Measurements from ENCODE around the gene TTYH3.

DNA sequence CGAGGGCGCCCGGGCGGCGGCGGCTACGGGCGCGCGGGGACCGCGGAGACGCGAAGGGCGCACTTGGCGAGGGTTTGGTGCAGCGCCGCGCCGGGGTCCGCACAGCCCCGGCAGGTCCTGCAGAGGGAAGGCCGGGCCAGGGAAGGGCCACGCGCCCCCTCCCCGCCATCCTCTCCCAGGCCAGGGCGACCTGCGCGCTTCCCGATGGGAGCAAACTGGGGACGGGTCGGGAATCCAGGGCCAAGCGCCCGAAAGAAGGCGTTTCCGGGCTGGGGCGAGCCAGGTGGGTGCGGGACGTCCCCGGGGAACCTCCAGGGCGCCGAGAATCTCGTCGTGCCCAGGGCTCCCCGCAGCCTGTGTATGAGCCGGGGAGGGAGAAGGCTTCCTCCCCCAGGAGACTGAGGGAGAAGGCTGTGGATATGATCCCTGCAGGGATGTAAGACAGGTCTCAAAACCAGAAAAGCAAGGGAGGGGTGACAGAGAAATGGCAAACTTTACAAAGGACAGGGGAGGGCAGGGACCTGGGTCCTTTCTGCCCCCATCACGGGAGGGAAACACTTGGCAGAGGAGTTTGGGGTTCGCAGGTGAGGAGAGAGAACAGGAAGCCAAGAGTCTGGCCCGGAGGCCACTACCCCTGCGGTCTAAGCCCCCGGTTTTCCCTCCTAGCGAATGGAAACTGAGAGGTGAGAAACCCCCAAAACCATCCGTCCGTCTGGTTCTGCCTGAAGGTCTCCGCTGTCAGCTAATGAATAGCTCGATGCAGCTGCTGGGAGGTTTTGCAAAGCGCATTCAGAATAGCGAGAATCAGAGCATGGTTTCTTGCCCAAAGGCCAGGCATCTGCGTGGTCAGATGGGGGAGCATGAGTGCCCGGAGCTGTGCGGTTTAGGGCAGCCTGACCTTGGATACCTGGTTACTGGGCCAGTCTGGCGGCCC lies 56.9 kb downstream of the TTYH3 start:
- TF ChIP-seq, protein P1, sequence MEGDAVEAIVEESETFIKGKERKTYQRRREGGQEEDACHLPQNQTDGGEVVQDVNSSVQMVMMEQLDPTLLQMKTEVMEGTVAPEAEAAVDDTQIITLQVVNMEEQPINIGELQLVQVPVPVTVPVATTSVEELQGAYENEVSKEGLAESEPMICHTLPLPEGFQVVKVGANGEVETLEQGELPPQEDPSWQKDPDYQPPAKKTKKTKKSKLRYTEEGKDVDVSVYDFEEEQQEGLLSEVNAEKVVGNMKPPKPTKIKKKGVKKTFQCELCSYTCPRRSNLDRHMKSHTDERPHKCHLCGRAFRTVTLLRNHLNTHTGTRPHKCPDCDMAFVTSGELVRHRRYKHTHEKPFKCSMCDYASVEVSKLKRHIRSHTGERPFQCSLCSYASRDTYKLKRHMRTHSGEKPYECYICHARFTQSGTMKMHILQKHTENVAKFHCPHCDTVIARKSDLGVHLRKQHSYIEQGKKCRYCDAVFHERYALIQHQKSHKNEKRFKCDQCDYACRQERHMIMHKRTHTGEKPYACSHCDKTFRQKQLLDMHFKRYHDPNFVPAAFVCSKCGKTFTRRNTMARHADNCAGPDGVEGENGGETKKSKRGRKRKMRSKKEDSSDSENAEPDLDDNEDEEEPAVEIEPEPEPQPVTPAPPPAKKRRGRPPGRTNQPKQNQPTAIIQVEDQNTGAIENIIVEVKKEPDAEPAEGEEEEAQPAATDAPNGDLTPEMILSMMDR (IDR thresholded peaks at IDR 0.05 in 2 of 3, conservative IDR thresholded peaks at IDR 0.05 in 1 of 3; ENCODE audit: insufficient read depth in 2 of 3, low read depth in 1 of 3, low read length in 3 of 3), result no peak
- no peak for TF ChIP-seq ZNF274 (IDR thresholded peaks at IDR 0.05; ENCODE audit: borderline replicate concordance, low read depth, low read length)
- TF ChIP-seq CHCHD3 (CRISPR knock-in tag; IDR thresholded peaks at IDR 0.05), result no peak
- no peak for TF ChIP-seq TEAD1 (CRISPR knock-in tag; IDR thresholded peaks at IDR 0.05)
- TF ChIP-seq GTF2A2 (tag; IDR thresholded peaks at IDR 0.05), result no peak
- TF ChIP-seq, protein P2, sequence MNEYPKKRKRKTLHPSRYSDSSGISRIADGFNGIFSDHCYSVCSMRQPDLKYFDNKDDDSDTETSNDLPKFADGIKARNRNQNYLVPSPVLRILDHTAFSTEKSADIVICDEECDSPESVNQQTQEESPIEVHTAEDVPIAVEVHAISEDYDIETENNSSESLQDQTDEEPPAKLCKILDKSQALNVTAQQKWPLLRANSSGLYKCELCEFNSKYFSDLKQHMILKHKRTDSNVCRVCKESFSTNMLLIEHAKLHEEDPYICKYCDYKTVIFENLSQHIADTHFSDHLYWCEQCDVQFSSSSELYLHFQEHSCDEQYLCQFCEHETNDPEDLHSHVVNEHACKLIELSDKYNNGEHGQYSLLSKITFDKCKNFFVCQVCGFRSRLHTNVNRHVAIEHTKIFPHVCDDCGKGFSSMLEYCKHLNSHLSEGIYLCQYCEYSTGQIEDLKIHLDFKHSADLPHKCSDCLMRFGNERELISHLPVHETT (CRISPR knock-in tag; conservative IDR thresholded peaks at IDR 0.05 in 1 of 2, IDR thresholded peaks at IDR 0.05 in 1 of 2), result no peak
- TF ChIP-seq EHMT2 (IDR thresholded peaks at IDR 0.05), result no peak
- TF ChIP-seq, protein P3, sequence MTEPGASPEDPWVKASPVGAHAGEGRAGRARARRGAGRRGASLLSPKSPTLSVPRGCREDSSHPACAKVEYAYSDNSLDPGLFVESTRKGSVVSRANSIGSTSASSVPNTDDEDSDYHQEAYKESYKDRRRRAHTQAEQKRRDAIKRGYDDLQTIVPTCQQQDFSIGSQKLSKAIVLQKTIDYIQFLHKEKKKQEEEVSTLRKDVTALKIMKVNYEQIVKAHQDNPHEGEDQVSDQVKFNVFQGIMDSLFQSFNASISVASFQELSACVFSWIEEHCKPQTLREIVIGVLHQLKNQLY (CRISPR knock-in tag; conservative IDR thresholded peaks at IDR 0.05), result no peak
- TF ChIP-seq SMARCA4 (IDR thresholded peaks at IDR 0.05), result no peak
- TF ChIP-seq POLR2AphosphoS5 (IDR thresholded peaks at IDR 0.05; ENCODE audit: control insufficient read depth, insufficient read depth, low read depth, low read length), result no peak
- no peak for TF ChIP-seq NELFE (IDR thresholded peaks at IDR 0.05; ENCODE audit: insufficient read depth, insufficient read length)
